Progenitor cell of endocrine pancreas (in vitro differentiated cells): ENCODE data around the gene TUSC2. TPM values are rescaled to one million over a fixed set of nuclear protein-coding genes. Genes with fewer than 3 reads are reported as not detected.
"Not testable (repeated sequence)": the region's sequence is repeated elsewhere in the genome, so short reads cannot be mapped to it uniquely, and the experiment has no call there.

Source experiments
- DNase-seq: peaks from one replicate; pipeline ENCODE4 v3.0.0; 2021; ENCODE audit warnings: low spot score; ENCODE audit not compliant: unreplicated experiment
- H3K27ac Mint-ChIP-seq: 2 replicates; pipeline ENCODE4 v1.8.0; 2021; ENCODE audit warnings: mild to moderate bottlenecking, moderate library complexity, mixed read lengths
- H3K27me3 Mint-ChIP-seq: 2 replicates; pipeline ENCODE4 v1.8.0; 2021; ENCODE audit warnings: mixed read lengths
- H3K36me3 Mint-ChIP-seq: 2 replicates; pipeline ENCODE4 v1.8.0; 2022; ENCODE audit warnings: mixed read lengths; ENCODE audit not compliant: insufficient read depth
- H3K4me1 Mint-ChIP-seq: 2 replicates; pipeline ENCODE4 v1.8.0; 2021; ENCODE audit warnings: low read depth, mixed read lengths
- H3K4me3 Mint-ChIP-seq: 2 replicates; pipeline ENCODE4 v1.8.0; 2021; ENCODE audit warnings: low read depth, mild to moderate bottlenecking, moderate library complexity, mixed read lengths
- H3K9me3 Mint-ChIP-seq: 2 replicates; pipeline ENCODE4 v1.8.0; 2021; ENCODE audit warnings: low read depth, mixed read lengths
- total RNA-seq: library from RNA; stranded (reverse); gene quantifications from 2 replicates; pipeline ENCODE4 v1.2.1, GENCODE V29; 2021
- TF ChIP-seq, protein P1 (sequence below): fragments of 200-600 bp; sonication (generic); IDR thresholded peaks from one replicate; pipeline ENCODE4 v1.5.0; 2021; ENCODE audit warnings: antibody characterized with exemption, mild to moderate bottlenecking; ENCODE audit not compliant: unreplicated experiment

The TUSC2 gene
- total RNA-seq, 1 donor from 2014 or later = 34.9 TPM

DNA sequence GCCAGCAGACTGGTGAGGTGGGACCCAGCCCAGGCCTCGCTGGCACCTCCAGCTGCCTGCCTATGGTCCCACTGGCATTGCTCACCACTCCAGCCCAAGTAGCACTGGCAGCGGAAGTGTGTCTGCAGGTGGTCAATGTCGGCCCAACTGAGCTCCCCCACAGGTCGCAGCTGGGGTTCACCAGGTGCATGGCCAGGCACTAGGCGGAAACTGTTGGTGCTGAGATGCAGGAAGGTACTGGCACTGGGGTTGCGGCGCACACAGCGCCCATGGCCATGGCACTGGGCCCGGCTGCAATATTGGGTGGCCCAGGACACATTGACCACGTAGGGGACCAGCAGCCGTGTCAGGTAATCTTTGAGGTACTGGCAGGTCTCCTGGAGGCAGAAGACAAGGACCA lies 9.9 kb downstream of the TUSC2 start:
- Mint-ChIP-seq H3K9me3 (no peaks in the 10 kb centered on the region), H3K27me3 (no peaks in the 10 kb centered on the region), H3K4me1 (peaks cover 28% of the 10 kb centered on the region), H3K27ac (no peak overlapping the region), H3K36me3 (peaks cover 30% of the 10 kb centered on the region), H3K4me3 (no peak overlapping the region)
- TF ChIP-seq, protein P1, sequence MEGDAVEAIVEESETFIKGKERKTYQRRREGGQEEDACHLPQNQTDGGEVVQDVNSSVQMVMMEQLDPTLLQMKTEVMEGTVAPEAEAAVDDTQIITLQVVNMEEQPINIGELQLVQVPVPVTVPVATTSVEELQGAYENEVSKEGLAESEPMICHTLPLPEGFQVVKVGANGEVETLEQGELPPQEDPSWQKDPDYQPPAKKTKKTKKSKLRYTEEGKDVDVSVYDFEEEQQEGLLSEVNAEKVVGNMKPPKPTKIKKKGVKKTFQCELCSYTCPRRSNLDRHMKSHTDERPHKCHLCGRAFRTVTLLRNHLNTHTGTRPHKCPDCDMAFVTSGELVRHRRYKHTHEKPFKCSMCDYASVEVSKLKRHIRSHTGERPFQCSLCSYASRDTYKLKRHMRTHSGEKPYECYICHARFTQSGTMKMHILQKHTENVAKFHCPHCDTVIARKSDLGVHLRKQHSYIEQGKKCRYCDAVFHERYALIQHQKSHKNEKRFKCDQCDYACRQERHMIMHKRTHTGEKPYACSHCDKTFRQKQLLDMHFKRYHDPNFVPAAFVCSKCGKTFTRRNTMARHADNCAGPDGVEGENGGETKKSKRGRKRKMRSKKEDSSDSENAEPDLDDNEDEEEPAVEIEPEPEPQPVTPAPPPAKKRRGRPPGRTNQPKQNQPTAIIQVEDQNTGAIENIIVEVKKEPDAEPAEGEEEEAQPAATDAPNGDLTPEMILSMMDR = no peak
- DNase-seq = no peak

- TF ChIP-seq, protein P1 = no peak
- Mint-ChIP-seq H3K4me3 (no peak overlapping the region), H3K9me3 (no peaks in the 10 kb centered on the region), H3K27me3 (no peaks in the 10 kb centered on the region), H3K27ac (peak overlapping the region; percentile 69), H3K4me1 (peaks cover 28% of the 10 kb centered on the region), H3K36me3 (peaks cover 31% of the 10 kb centered on the region)
- no peak for DNase-seq
These were observed 10.7 kb downstream of the TUSC2 start for GRCh38 chr3:50317300-50317699.

- TF ChIP-seq, protein P1 = no peak
- DNase-seq = no peak
- Mint-ChIP-seq H3K27me3 (no peaks in the 10 kb centered on the region), H3K36me3 (peaks cover 31% of the 10 kb centered on the region), H3K9me3 (no peaks in the 10 kb centered on the region), H3K27ac (peak overlapping the region; percentile 69), H3K4me1 (peaks cover 28% of the 10 kb centered on the region), H3K4me3 (no peak overlapping the region)
These were observed 11.3 kb downstream of the TUSC2 start for GRCh38 chr3:50316657-50317242.

- H3K9me3 Mint-ChIP-seq = peaks cover 2% of the 10 kb centered on the region
- no peak overlapping the region for H3K27ac Mint-ChIP-seq
- no peaks in the 10 kb centered on the region for H3K27me3 Mint-ChIP-seq
- peaks cover 22% of the 10 kb centered on the region for H3K4me1 Mint-ChIP-seq
- peaks cover 35% of the 10 kb centered on the region for H3K36me3 Mint-ChIP-seq
- DNase-seq = no peak
- TF ChIP-seq, protein P1 = no peak
- H3K4me3 Mint-ChIP-seq = no peak overlapping the region
These were observed 13.2 kb downstream of the TUSC2 start for GRCh38 chr3:50314816-50315215.

- peaks cover 39% of the 10 kb centered on the region for H3K36me3 Mint-ChIP-seq
- H3K27ac Mint-ChIP-seq = peak overlapping the region; percentile 12
- TF ChIP-seq, protein P1 = no peak
- peaks cover 17% of the 10 kb centered on the region for H3K4me1 Mint-ChIP-seq
- no peak for DNase-seq
- peaks cover 4% of the 10 kb centered on the region for H3K9me3 Mint-ChIP-seq
- no peaks in the 10 kb centered on the region for H3K27me3 Mint-ChIP-seq
- no peak overlapping the region for H3K4me3 Mint-ChIP-seq
These were observed 13.7 kb downstream of the TUSC2 start for GRCh38 chr3:50314342-50314741.

GRCh38 chr3:50312041-50312440 lies 16.0 kb downstream of the TUSC2 start:
- not testable (repeated sequence) for H3K4me3 Mint-ChIP-seq, H3K4me1 Mint-ChIP-seq, H3K27me3 Mint-ChIP-seq, DNase-seq, H3K9me3 Mint-ChIP-seq, H3K27ac Mint-ChIP-seq
- peaks cover 38% of the 10 kb centered on the region for H3K36me3 Mint-ChIP-seq
